WERI-Rb-1 (cell line): Measurements from ENCODE around the gene ACTR1B.

Source experiments
- DNase-seq: peaks from one replicate; pipeline ENCODE4 v3.0.0-alpha.2; 2020
- H3K27ac ChIP-seq: fragments of 250-450 bp; sonication (Bioruptor Pico); 2 replicates; pipeline ENCODE4 v1.5.1; 2020; ENCODE audit warnings: mild to moderate bottlenecking, moderate library complexity
- H3K27me3 ChIP-seq: fragments of 250-450 bp; sonication (Bioruptor Pico); 2 replicates; pipeline ENCODE4 v1.5.1; 2021; ENCODE audit warnings: mild to moderate bottlenecking, low read depth, moderate library complexity; ENCODE audit not compliant: insufficient read depth, severe bottlenecking
- H3K36me3 ChIP-seq: fragments of 250-450 bp; sonication (Bioruptor Pico); 2 replicates; pipeline ENCODE4 v1.5.1; 2020; ENCODE audit warnings: mild to moderate bottlenecking, moderate library complexity
- H3K4me3 ChIP-seq: 2 replicates; pipeline ENCODE4 v1.5.1; 2011; ENCODE audit warnings: low read depth, mild to moderate bottlenecking, control low read depth, low read length
- H3K9me3 ChIP-seq: fragments of 250-450 bp; sonication (Bioruptor Pico); 2 replicates; pipeline ENCODE4 v1.5.1; 2021; ENCODE audit warnings: mild to moderate bottlenecking, moderate library complexity; ENCODE audit not compliant: severe bottlenecking
- TF ChIP-seq, protein P1 (sequence below): IDR thresholded peaks from 2 replicates; pipeline ENCODE4 v1.5.1; 2011; ENCODE audit warnings: low read depth, mild to moderate bottlenecking, control low read depth, inconsistent platforms, low read length

The ACTR1B gene

DNA sequence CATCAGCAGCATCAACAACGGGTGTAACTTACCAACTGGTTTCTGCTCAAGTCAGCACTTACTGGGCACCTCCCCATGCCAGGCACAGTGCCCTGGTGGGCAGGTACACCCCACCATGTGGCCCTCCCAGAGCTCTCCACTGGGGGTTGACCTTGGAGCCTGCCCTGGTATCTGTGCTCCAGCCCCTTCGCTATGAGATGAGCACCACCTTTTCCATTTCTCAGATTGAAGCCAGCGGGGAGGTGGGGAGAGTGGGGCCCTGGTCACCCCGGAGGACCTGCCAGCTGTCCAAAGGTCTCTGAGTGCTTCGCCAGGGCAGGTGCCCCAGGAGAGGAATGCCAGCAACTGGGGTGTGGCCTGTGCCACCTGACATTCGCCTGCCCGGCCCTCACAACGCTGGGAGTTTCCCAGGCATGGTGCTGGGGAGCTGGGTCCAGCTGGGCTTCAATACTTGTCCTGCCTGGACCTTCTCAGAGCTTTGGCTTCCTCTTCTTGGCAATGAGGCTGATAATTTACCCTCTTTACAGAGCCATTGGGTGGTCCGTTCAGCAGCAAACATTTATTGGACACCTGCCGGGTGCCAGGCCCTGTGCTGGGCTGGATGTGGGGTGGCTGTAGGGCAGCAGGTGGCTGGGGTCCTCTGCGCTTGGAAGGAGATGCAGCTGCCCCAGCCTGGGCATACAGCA, 43.7 kb upstream of the ACTR1B start:
- Histone ChIP-seq H3K4me3 (no peak overlapping the region), H3K27me3 (no peaks in the 10 kb centered on the region), H3K36me3 (no peaks in the 10 kb centered on the region), H3K27ac (no peak overlapping the region), H3K9me3 (no peaks in the 10 kb centered on the region)
- DNase-seq, result no peak
- TF ChIP-seq, protein P1, sequence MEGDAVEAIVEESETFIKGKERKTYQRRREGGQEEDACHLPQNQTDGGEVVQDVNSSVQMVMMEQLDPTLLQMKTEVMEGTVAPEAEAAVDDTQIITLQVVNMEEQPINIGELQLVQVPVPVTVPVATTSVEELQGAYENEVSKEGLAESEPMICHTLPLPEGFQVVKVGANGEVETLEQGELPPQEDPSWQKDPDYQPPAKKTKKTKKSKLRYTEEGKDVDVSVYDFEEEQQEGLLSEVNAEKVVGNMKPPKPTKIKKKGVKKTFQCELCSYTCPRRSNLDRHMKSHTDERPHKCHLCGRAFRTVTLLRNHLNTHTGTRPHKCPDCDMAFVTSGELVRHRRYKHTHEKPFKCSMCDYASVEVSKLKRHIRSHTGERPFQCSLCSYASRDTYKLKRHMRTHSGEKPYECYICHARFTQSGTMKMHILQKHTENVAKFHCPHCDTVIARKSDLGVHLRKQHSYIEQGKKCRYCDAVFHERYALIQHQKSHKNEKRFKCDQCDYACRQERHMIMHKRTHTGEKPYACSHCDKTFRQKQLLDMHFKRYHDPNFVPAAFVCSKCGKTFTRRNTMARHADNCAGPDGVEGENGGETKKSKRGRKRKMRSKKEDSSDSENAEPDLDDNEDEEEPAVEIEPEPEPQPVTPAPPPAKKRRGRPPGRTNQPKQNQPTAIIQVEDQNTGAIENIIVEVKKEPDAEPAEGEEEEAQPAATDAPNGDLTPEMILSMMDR, result no peak

DNA sequence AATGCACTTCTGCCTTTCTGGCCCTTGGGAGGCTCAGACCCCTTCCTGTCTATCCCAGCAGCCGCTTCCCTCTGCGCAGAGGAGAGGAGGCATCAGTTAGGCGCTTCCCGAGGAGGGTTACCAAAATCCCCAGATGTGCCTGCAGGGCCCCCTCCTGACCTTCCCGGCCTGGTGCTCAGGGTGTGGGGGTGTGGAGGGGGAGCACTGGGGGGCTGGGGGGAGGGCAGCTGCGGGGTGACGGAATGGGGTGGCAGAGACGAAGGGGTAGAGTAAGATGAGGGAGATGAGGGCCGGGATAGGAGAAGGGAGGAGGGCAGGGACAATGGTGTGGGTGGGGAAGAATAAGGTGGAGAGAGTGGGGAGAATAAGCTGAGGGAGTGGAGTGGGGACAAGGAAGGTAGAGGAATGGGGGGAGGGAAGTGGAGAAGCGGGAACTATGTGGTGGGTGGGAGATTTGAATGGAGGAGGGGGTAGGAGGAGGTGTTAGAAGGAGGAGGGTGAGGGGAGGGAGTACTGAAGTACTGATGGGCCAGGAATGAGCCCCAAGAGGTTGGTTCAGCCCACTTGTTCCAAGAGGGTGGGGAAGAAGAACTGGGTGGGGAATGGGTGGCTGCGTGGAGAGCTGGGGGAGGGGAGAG, 43.0 kb upstream of the ACTR1B start:
- TF ChIP-seq, protein P1, result no peak
- no peaks in the 10 kb centered on the region for H3K27me3 ChIP-seq
- no peak for DNase-seq
- H3K36me3 ChIP-seq, result no peaks in the 10 kb centered on the region
- no peak overlapping the region for H3K4me3 ChIP-seq
- H3K9me3 ChIP-seq, result no peaks in the 10 kb centered on the region
- no peak overlapping the region for H3K27ac ChIP-seq

DNA sequence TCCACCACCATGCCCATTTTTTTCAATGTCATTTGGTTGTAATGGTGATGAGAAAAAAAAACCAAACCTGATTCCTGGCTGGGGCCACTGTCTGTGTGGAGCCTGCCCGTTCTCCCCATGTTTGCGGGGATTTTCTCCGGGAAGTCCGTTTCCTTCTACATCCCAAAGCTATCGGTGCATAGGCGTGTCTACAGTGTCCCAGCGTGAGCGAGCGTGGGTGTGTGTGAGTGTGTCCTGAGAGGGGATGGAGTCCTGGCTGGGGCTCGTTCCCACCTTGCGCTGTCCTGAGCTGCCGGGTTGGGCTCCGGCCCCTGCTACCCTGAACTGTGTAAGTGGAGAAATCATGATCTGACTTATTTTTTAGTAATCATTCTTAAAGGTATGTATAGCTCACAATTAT, 42.3 kb upstream of the ACTR1B start:
- Histone ChIP-seq H3K36me3 (no peaks in the 10 kb centered on the region), H3K4me3 (no peak overlapping the region), H3K27me3 (no peaks in the 10 kb centered on the region), H3K9me3 (no peaks in the 10 kb centered on the region), H3K27ac (no peak overlapping the region)
- TF ChIP-seq, protein P1, result no peak
- DNase-seq, result no peak

DNA sequence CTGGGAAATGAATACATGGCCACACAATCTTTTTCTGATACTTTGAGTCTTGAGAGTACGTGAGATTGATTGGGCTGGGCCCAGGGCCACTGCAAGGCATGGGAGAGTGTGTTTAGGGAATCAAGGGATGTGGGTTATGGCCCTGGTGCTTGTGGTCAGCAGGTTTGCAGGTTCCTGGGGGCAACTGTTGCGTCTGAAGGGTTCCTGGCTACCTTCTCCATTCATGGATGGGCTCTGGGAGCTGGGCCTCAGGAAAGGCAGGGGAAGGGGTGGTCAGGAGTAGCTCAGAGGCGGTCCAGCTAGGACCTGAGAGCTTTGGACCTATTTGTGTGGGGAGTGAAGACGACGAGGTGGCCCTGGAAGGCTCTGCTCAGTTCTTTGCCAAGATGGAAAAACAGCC, 41.1 kb upstream of the ACTR1B start:
- no peaks in the 10 kb centered on the region for H3K9me3 ChIP-seq
- DNase-seq, result no peak
- H3K27me3 ChIP-seq, result no peaks in the 10 kb centered on the region
- no peaks in the 10 kb centered on the region for H3K36me3 ChIP-seq
- TF ChIP-seq, protein P1, result no peak
- no peak overlapping the region for H3K27ac ChIP-seq
- no peak overlapping the region for H3K4me3 ChIP-seq

DNA sequence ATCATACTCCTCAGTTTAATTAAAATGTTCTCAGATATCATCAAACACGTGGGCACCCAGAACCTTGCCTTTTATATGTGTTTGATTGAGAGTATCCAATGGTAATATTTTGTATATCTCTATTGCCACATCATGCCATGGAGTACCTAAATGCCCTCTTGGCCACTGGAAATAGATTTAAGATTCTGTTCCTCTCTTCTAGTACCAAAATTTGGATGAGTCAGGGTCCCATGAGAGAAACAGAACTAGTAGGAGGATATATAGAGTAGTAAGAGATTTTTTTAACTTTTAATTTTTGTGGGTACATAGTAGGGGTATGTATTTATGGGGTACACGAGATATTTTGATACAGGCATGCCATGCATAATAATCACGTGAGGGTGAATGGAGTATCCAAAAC, 39.9 kb upstream of the ACTR1B start:
- no peaks in the 10 kb centered on the region for H3K27me3 ChIP-seq
- no peaks in the 10 kb centered on the region for H3K36me3 ChIP-seq
- no peaks in the 10 kb centered on the region for H3K9me3 ChIP-seq
- TF ChIP-seq, protein P1, result no peak
- H3K27ac ChIP-seq, result no peak overlapping the region
- no peak for DNase-seq
- no peak overlapping the region for H3K4me3 ChIP-seq
